HG02588 (cell line): ENCODE measurements around the gene VAV2.
"Not testable (repeated sequence)": the region's sequence is repeated elsewhere in the genome, so short reads cannot be mapped to it uniquely, and the experiment has no call there.

ENCODE experiments used
- ATAC-seq: cut with Tn5 transposase; IDR thresholded peaks from one replicate; pipeline ENCODE4 v1.9.1; 2021; ENCODE audit warnings: mild to moderate bottlenecking, moderate library complexity; ENCODE audit not compliant: unreplicated experiment

Gene VAV2

DNA sequence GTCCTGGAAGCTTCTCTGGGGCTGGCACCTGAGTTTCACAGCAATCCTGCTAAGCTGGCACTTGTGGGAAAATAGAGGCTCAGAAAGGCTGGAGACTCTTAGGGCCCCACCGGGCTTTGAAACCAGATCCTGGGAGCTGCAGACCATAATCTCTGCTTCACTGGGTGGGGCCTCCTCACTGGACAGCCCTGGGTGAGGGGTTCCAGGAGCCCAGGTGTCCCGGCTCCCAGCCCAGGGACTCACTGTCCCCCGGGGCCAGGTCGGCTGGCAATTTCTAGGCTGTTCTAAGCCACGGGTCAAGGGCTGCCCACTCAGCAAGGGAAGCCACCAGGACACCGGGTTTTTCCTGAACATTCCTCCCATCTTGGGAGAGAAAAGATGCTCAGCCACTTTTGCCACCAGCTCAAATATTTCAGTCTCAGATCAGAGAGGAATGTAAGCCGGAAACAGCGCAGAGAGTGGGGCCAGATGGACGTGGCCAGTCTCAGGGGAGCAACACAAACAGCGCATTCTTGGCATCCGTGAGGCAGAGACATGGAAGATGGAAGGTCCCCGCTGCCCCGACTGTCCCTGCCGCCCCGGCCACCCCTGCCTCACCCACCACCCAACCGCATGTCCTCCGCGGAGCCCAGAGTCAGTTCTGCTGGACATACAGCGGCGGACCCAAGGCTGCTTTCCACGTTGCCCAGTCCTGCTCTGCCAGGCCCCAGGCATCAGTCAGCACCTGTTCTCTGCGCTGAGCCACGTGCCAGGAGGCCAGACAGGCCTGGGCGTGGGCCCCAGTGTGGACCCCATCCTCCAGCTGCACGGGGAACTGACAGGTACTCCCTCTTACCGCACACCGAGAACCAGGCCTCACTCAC is 72.6 kb downstream of the VAV2 start:
- no peak for ATAC-seq

DNA sequence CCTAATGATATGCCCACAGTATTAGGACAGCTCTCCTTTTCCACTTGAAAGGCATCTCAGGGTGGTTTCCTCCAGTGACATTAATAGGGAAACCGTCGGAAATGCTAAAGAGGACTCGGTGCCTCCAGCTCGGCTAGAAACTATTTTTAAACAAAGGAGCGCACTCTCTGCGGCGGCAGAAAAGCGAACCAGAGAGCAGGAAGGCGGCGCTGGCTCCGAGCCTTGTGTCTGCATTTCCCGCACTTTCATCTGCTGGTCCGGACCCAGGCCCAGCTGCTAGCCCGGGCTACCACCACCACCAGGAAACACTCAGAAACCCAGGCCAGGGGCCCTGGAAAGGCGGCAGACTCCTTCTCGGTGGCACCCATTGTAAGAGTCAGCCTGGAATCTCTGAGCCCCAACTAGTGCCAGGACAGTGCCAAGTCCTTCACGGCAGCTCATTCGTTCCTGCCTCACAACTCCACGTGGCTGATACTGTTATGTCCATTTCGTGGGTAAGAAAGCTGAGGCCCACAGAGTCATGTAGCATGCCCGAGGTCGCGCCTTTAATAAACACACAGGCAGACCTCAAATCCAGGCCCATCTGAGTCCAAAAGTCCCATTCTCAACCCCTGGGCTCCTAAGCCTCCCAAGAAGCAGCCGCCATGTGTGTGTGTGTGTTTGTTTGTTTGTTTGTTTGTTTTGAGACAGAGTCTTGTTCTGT is 73.9 kb downstream of the VAV2 start:
- no peak for ATAC-seq

DNA sequence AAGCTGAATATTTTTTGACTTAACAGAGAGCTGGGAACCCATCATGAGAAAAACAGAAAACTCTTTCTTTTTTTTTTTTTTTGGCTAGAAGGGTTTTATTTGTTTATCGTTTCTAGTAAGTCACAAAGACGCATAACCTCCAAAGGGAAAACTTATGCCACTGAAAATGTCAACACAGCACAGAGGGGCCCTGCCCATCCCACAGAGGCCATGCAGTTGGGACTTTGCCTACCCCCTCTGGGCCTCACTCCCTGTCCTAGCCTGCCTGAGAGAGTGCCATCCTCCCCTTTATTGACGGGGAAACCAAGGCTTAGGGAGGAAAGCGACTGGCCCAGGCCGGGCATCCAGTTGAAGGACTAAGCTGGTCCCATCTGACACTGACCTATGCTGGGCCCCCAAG is 74.7 kb downstream of the VAV2 start:
- no peak for ATAC-seq

- ATAC-seq = no peak
Observed at GRCh38 chr9:133916159-133916541, 76.0 kb downstream of the VAV2 start.

GRCh38 chr9:133915534-133916158 is 76.5 kb downstream of the VAV2 start:
- ATAC-seq = no peak

GRCh38 chr9:133914442-133915342 is 77.4 kb downstream of the VAV2 start:
- no peak for ATAC-seq

- no peak for ATAC-seq
Observed at GRCh38 chr9:133913571-133914369, 78.4 kb downstream of the VAV2 start.

- no peak for ATAC-seq
Observed at GRCh38 chr9:133910855-133911514, 81.1 kb downstream of the VAV2 start.

GRCh38 chr9:133906932-133907910 is 84.9 kb downstream of the VAV2 start:
- ATAC-seq = no peak

GRCh38 chr9:133906218-133906617 is 85.9 kb downstream of the VAV2 start:
- ATAC-seq = no peak

DNA sequence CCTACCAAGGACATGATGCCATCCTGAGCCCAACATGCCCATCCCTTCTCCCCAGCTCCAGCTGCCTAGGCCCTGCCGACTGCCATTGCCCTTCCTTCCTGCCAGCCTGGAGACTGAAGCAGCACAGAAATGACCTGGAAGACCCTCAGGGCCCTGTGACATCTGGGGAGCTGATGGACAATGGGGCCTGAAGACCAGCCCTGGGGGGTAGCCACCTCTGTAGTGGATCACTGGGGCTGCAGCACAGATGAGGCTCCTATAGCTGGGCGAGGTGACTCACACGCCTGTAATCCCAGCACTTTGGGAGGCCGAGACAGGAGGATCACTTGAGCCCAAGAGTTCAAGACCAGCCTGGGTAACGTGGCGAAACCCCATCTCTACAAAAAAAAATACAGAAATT is 86.6 kb downstream of the VAV2 start:
- no peak for ATAC-seq

DNA sequence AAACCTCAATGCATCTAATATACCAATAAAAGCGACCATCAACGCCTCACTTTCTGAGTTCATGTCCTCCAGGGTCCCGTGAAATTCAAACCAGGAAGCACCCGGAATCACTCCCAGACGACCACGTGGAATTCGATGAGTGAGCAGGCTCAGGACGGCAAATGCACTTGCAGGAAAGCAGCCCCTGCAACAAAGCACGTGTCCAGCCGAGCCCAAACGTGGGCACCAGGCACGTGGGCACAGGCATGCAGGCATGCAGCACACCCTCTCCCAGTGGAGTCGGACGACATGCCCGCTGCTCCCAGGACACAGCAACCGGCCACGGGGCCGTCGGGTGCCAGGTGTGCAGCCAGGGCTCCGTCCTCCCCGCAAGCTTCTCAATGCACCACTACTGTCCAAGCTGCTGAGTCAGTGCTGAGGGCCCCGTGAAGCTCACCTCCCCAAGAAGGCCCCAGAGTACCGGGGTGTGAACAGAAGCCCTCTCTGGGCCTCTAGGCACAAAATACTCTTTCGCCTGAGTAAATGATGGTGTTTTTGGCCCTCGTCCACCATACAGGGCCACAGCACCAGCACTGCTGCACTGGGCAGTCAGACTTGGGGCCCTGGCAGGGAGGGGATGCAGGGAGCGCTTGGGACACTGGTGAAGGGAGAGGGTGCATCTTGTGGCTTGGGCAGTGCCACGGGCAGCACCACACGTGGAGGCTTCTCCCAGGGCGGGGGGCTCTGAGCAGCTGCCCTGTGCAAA is 87.6 kb downstream of the VAV2 start:
- no peak for ATAC-seq

GRCh38 chr9:133901184-133901835 is 90.8 kb downstream of the VAV2 start:
- no peak for ATAC-seq

- no peak for ATAC-seq
Observed at GRCh38 chr9:133897675-133898074, 94.4 kb downstream of the VAV2 start.

DNA sequence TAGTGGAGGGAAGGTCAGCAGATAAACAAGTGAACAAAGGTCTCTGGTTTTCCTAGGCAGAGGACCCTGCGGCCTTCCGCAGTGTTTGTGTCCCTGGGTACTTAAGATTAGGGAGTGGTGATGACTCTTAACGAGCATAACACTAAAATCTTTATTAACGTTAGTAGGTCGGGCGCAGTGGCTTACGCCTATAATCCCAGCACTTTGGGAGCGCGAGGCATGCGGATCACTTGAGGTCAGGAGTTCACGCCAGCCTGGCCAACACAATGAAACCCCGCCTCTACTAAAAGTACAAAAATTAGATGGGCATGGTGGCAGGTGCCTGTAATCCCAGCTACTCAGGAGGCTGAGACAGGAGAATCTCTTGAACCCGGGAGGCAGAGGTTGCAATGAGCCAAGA is 96.1 kb downstream of the VAV2 start:
- not testable (repeated sequence) for ATAC-seq

DNA sequence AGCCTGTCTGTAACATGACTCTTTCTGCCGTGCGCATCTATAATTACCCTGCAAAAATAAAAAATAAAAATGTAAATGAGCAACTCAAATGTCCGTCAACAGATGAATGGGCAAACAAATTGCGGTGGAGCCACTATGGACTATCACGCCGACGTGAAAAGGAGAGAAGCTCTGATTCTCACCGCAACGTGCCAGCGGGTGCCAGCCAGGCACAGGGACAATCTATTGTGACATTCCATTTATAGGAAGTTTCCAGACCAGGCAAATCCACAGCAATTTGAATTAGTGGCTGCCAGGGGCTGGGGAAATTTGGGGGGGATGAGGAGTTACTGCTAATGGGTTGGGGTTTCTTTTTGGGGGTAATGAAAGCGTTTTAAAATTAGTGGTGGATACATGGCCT is 96.8 kb downstream of the VAV2 start:
- no peak for ATAC-seq
